ENCODE results near the gene FARP1. TPM values are rescaled to one million over a fixed set of nuclear protein-coding genes. Genes with fewer than 3 reads are reported as not detected.

Gene FARP1
- total RNA-seq, 1 experiment from 2014 or later: not detected

GRCh38 chr13:98157188-98157587 lies 14.3 kb downstream of the FARP1 start:
- Histone ChIP-seq H3K36me3 (ENCODE audit: insufficient read depth, low read length) (no peaks in the 10 kb centered on the region), H2AFZ (ENCODE audit: low read length) (no peak overlapping the region), H3K9me3 (ENCODE audit: low read length) (no peaks in the 10 kb centered on the region), H4K20me1 (ENCODE audit: insufficient read depth, low read depth, low read length) (no peaks in the 10 kb centered on the region), H3K4me2 (ENCODE audit: low read depth, low read length, poor library complexity, severe bottlenecking) (no peak overlapping the region), H3K27ac (ENCODE audit: low read length) (no peak overlapping the region), H3K9me2 (replicated peaks; ENCODE audit: insufficient read depth, low read length) (no peaks in the 10 kb centered on the region), H3K79me2 (ENCODE audit: low read length) (no peaks in the 10 kb centered on the region), H3K27me3 (ENCODE audit: low read length) (no peaks in the 10 kb centered on the region), H3K4me3 (ENCODE audit: low read length) (no peak overlapping the region), H3K9ac (ENCODE audit: low read length) (no peak overlapping the region), H3K4me1 (ENCODE audit: low read length) (no peaks in the 10 kb centered on the region)
- no peak for DNase-seq

- Histone ChIP-seq H3K9ac (ENCODE audit: low read length) (no peak overlapping the region), H3K79me2 (ENCODE audit: low read length) (no peaks in the 10 kb centered on the region), H2AFZ (ENCODE audit: low read length) (no peak overlapping the region), H3K4me3 (ENCODE audit: low read length) (no peak overlapping the region), H3K27ac (ENCODE audit: low read length) (no peak overlapping the region), H3K4me2 (ENCODE audit: low read depth, low read length, poor library complexity, severe bottlenecking) (no peak overlapping the region), H4K20me1 (ENCODE audit: insufficient read depth, low read depth, low read length) (no peaks in the 10 kb centered on the region), H3K27me3 (ENCODE audit: low read length) (no peaks in the 10 kb centered on the region), H3K9me2 (replicated peaks; ENCODE audit: insufficient read depth, low read length) (no peaks in the 10 kb centered on the region), H3K9me3 (ENCODE audit: low read length) (no peaks in the 10 kb centered on the region), H3K36me3 (ENCODE audit: insufficient read depth, low read length) (no peaks in the 10 kb centered on the region), H3K4me1 (ENCODE audit: low read length) (no peaks in the 10 kb centered on the region)
- DNase-seq: no peak
Measured at GRCh38 chr13:98157609-98158008, 14.7 kb downstream of the FARP1 start.

GRCh38 chr13:98158172-98158899 lies 15.4 kb downstream of the FARP1 start:
- Histone ChIP-seq H3K4me2 (ENCODE audit: low read depth, low read length, poor library complexity, severe bottlenecking) (no peak overlapping the region), H3K9me3 (ENCODE audit: low read length) (no peaks in the 10 kb centered on the region), H3K4me1 (ENCODE audit: low read length) (no peaks in the 10 kb centered on the region), H4K20me1 (ENCODE audit: insufficient read depth, low read depth, low read length) (no peaks in the 10 kb centered on the region), H3K36me3 (ENCODE audit: insufficient read depth, low read length) (no peaks in the 10 kb centered on the region), H3K9ac (ENCODE audit: low read length) (no peak overlapping the region), H3K4me3 (ENCODE audit: low read length) (no peak overlapping the region), H3K27me3 (ENCODE audit: low read length) (no peaks in the 10 kb centered on the region), H3K79me2 (ENCODE audit: low read length) (no peaks in the 10 kb centered on the region), H3K9me2 (replicated peaks; ENCODE audit: insufficient read depth, low read length) (no peaks in the 10 kb centered on the region), H2AFZ (ENCODE audit: low read length) (no peak overlapping the region), H3K27ac (ENCODE audit: low read length) (no peak overlapping the region)
- DNase-seq: no peak

- H3K79me2 ChIP-seq (ENCODE audit: low read length): no peaks in the 10 kb centered on the region
- H3K4me3 ChIP-seq (ENCODE audit: low read length): no peak overlapping the region
- H3K4me2 ChIP-seq (ENCODE audit: low read depth, low read length, poor library complexity, severe bottlenecking): no peak overlapping the region
- no peak overlapping the region for H3K9ac ChIP-seq (ENCODE audit: low read length)
- H3K36me3 ChIP-seq (ENCODE audit: insufficient read depth, low read length): no peaks in the 10 kb centered on the region
- H4K20me1 ChIP-seq (ENCODE audit: insufficient read depth, low read depth, low read length): no peaks in the 10 kb centered on the region
- H2AFZ ChIP-seq (ENCODE audit: low read length): no peak overlapping the region
- H3K27me3 ChIP-seq (ENCODE audit: low read length): no peaks in the 10 kb centered on the region
- H3K27ac ChIP-seq (ENCODE audit: low read length): no peak overlapping the region
- H3K9me3 ChIP-seq (ENCODE audit: low read length): no peaks in the 10 kb centered on the region
- no peaks in the 10 kb centered on the region for H3K4me1 ChIP-seq (ENCODE audit: low read length)
- H3K9me2 ChIP-seq (replicated peaks; ENCODE audit: insufficient read depth, low read length): no peaks in the 10 kb centered on the region
- no peak for DNase-seq
Measured at GRCh38 chr13:98162935-98163334, 20.0 kb downstream of the FARP1 start.

- H3K27me3 ChIP-seq (ENCODE audit: low read length): no peaks in the 10 kb centered on the region
- H3K79me2 ChIP-seq (ENCODE audit: low read length): no peaks in the 10 kb centered on the region
- H3K9ac ChIP-seq (ENCODE audit: low read length): no peak overlapping the region
- no peaks in the 10 kb centered on the region for H3K4me1 ChIP-seq (ENCODE audit: low read length)
- no peaks in the 10 kb centered on the region for H3K9me2 ChIP-seq (replicated peaks; ENCODE audit: insufficient read depth, low read length)
- no peak overlapping the region for H3K4me3 ChIP-seq (ENCODE audit: low read length)
- no peak for DNase-seq
- H3K9me3 ChIP-seq (ENCODE audit: low read length): no peaks in the 10 kb centered on the region
- no peaks in the 10 kb centered on the region for H3K36me3 ChIP-seq (ENCODE audit: insufficient read depth, low read length)
- H2AFZ ChIP-seq (ENCODE audit: low read length): no peak overlapping the region
- H3K27ac ChIP-seq (ENCODE audit: low read length): no peak overlapping the region
- H3K4me2 ChIP-seq (ENCODE audit: low read depth, low read length, poor library complexity, severe bottlenecking): no peak overlapping the region
- H4K20me1 ChIP-seq (ENCODE audit: insufficient read depth, low read depth, low read length): no peaks in the 10 kb centered on the region
Measured at GRCh38 chr13:98169331-98169730, 26.4 kb downstream of the FARP1 start.

GRCh38 chr13:98171900-98172589 lies 29.2 kb downstream of the FARP1 start:
- no peaks in the 10 kb centered on the region for H3K9me2 ChIP-seq (replicated peaks; ENCODE audit: insufficient read depth, low read length)
- no peak overlapping the region for H3K4me2 ChIP-seq (ENCODE audit: low read depth, low read length, poor library complexity, severe bottlenecking)
- H3K9ac ChIP-seq (ENCODE audit: low read length): no peak overlapping the region
- H4K20me1 ChIP-seq (ENCODE audit: insufficient read depth, low read depth, low read length): no peaks in the 10 kb centered on the region
- no peaks in the 10 kb centered on the region for H3K27me3 ChIP-seq (ENCODE audit: low read length)
- DNase-seq: no peak
- no peak overlapping the region for H2AFZ ChIP-seq (ENCODE audit: low read length)
- 0 out of 2 replicates have a peak, but pooled peaks cover 3% of the 10 kb centered on the region for H3K4me1 ChIP-seq (ENCODE audit: low read length)
- H3K79me2 ChIP-seq (ENCODE audit: low read length): no peaks in the 10 kb centered on the region
- no peaks in the 10 kb centered on the region for H3K9me3 ChIP-seq (ENCODE audit: low read length)
- H3K4me3 ChIP-seq (ENCODE audit: low read length): no peak overlapping the region
- H3K27ac ChIP-seq (ENCODE audit: low read length): no peak overlapping the region
- H3K36me3 ChIP-seq (ENCODE audit: insufficient read depth, low read length): no peaks in the 10 kb centered on the region

- Histone ChIP-seq H3K4me3 (ENCODE audit: low read length) (no peak overlapping the region), H3K4me1 (ENCODE audit: low read length) (0 out of 2 replicates have a peak, but pooled peaks cover 3% of the 10 kb centered on the region), H3K27ac (ENCODE audit: low read length) (no peak overlapping the region), H3K27me3 (ENCODE audit: low read length) (no peaks in the 10 kb centered on the region), H3K79me2 (ENCODE audit: low read length) (no peaks in the 10 kb centered on the region), H3K4me2 (ENCODE audit: low read depth, low read length, poor library complexity, severe bottlenecking) (no peak overlapping the region), H2AFZ (ENCODE audit: low read length) (no peak overlapping the region), H3K36me3 (ENCODE audit: insufficient read depth, low read length) (no peaks in the 10 kb centered on the region), H3K9me3 (ENCODE audit: low read length) (no peaks in the 10 kb centered on the region), H4K20me1 (ENCODE audit: insufficient read depth, low read depth, low read length) (no peaks in the 10 kb centered on the region), H3K9me2 (replicated peaks; ENCODE audit: insufficient read depth, low read length) (no peaks in the 10 kb centered on the region), H3K9ac (ENCODE audit: low read length) (no peak overlapping the region)
- no peak for DNase-seq
Measured at GRCh38 chr13:98172590-98173422, 29.9 kb downstream of the FARP1 start.
